Breast epithelium (tissue), 4 donors: ENCODE results near the gene CAMK2D. TPM values are rescaled to one million over a fixed set of nuclear protein-coding genes. Genes with fewer than 3 reads are reported as not detected.

Source experiments
- DNase-seq, 2 donors: peaks; one replicate each; pipeline ENCODE4 v3.0.0-alpha.2; 2019; ENCODE audit warnings: low spot score in 2 of 2
- H3K27ac ChIP-seq, 2 donors: fragments of 200-600 bp; sonication (generic) in 1 of 2; one replicate each; pipeline ENCODE4 v1.5.1; 2016 to 2019; ENCODE audit warnings: mild to moderate bottlenecking in 1 of 2
- H3K27me3 ChIP-seq, 2 donors: fragments of 200-600 bp; sonication (generic) in 1 of 2; one replicate each; pipeline versions ENCODE4 v1.5.1 to v1.6.0; 2017 to 2019; ENCODE audit warnings: control low read depth in 1 of 2, mild to moderate bottlenecking in 1 of 2
- H3K36me3 ChIP-seq: fragments of 200-600 bp; one replicate; pipeline ENCODE4 v1.5.1; 2019
- H3K4me1 ChIP-seq, 2 donors: fragments of 200-600 bp; sonication (generic); one replicate each; pipeline ENCODE4 v1.5.1; 2016 to 2019; ENCODE audit warnings: control low read depth in 1 of 2
- H3K4me3 ChIP-seq, 3 donors: fragments of 200-600 bp; sonication (generic); 1 replicate in 2 of 3; 2 replicates in 1 of 3; pipeline ENCODE4 v1.5.1; 2016 to 2019; ENCODE audit warnings: mild to moderate bottlenecking in 3 of 3, moderate library complexity in 2 of 3
- H3K9me3 ChIP-seq, 2 donors: fragments of 200-600 bp; sonication (generic) in 1 of 2; one replicate each; pipeline ENCODE4 v1.5.1; 2016 to 2019; ENCODE audit warnings: control low read depth in 1 of 2
- POLR2A ChIP-seq: fragments of 450-650 bp; IDR thresholded peaks from one replicate; pipeline ENCODE4 v1.6.1; 2016; ENCODE audit warnings: antibody characterized with exemption, mild to moderate bottlenecking, moderate library complexity
- POLR2AphosphoS5 ChIP-seq, 3 donors: sonication (generic); formaldehyde crosslinking; IDR thresholded peaks; one replicate each; pipeline ENCODE4 v1.6.1; 2017; ENCODE audit warnings: antibody characterized with exemption in 3 of 3
- intact Hi-C: fragments of 100-400 bp; cut with DNase I; formaldehyde crosslinking; loops from one replicate; pipeline ENCODE4 v1.15.1; 2023; ENCODE audit warnings: low total_unique reads
- total RNA-seq, 3 donors: library from RNA; depleted of rRNA; stranded (reverse); fragments of >200 nt; gene quantifications; one replicate each; pipeline ENCODE4 v1.1.0, GENCODE V29; 2016
- TF ChIP-seq, protein P1 (sequence below), 3 donors: fragments of 450-650 bp; IDR thresholded peaks; one replicate each; pipeline ENCODE4 v1.5.1; 2016 to 2017; ENCODE audit warnings: antibody characterized with exemption in 3 of 3, mild to moderate bottlenecking in 3 of 3, moderate library complexity in 3 of 3

CAMK2D gene
- total RNA-seq, 3 donors from 2014 or later, result 47.7 to 62.1 (median 57.7) TPM

DNA sequence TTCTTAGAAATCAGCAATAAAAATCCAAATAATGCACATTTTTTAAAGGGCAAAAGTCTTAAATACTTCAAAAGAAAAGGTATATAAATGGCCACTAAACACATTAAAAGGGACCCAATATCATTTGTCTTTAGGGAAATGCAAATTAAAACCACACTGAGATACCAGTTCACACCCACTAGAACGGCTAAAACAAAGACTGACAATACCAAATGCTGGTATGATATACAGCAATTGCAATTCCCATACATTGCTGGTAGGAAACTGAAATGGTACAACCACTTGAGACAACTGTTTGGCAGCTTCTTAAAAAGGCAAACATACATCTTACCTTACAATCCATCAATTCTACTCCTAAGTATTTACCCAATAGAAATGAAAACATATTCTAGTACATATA lies 33.7 kb downstream of the CAMK2D start:
- TF ChIP-seq POLR2A (no peak), POLR2AphosphoS5 (IDR thresholded peaks at IDR 0.05) (no peak)
- TF ChIP-seq, protein P1, sequence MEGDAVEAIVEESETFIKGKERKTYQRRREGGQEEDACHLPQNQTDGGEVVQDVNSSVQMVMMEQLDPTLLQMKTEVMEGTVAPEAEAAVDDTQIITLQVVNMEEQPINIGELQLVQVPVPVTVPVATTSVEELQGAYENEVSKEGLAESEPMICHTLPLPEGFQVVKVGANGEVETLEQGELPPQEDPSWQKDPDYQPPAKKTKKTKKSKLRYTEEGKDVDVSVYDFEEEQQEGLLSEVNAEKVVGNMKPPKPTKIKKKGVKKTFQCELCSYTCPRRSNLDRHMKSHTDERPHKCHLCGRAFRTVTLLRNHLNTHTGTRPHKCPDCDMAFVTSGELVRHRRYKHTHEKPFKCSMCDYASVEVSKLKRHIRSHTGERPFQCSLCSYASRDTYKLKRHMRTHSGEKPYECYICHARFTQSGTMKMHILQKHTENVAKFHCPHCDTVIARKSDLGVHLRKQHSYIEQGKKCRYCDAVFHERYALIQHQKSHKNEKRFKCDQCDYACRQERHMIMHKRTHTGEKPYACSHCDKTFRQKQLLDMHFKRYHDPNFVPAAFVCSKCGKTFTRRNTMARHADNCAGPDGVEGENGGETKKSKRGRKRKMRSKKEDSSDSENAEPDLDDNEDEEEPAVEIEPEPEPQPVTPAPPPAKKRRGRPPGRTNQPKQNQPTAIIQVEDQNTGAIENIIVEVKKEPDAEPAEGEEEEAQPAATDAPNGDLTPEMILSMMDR (IDR thresholded peaks at IDR 0.05), result no peak

DNA sequence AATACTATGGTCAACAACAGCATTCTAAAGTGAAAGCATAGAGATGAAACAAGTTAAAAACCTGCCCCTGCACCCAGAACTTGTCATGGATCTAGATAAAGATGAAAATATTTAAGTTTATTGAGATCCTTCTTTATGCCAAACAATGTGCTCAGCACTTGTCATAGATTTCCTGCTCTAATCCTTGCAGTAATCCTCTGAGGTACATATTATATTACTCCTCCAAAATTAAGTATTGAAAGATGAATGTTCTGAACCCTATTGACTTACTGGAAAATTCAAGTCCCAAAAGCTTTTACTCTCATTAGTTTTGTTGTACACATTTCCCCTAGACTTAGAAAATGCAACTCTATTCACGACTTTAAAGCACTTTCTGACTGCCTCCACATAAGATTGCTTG lies 35.6 kb downstream of the CAMK2D start:
- Histone ChIP-seq H3K36me3 (no peaks in the 10 kb centered on the region), H3K27ac (no peak overlapping the region), H3K4me1 (no peaks in the 10 kb centered on the region), H3K4me3 (no peak overlapping the region), H3K9me3 (no peaks in the 10 kb centered on the region), H3K27me3 (no peaks in the 10 kb centered on the region)
- DNase-seq, result no peak
- intact Hi-C loops, result no loop called here
- TF ChIP-seq POLR2A (no peak), POLR2AphosphoS5 (IDR thresholded peaks at IDR 0.05) (no peak)
- TF ChIP-seq, protein P1 (IDR thresholded peaks at IDR 0.05), result no peak

More for the DNA sequence above, 33.7 kb downstream of the CAMK2D start:
- Histone ChIP-seq H3K27ac (no peak overlapping the region), H3K36me3 (no peaks in the 10 kb centered on the region), H3K27me3 (no peaks in the 10 kb centered on the region), H3K9me3 (no peaks in the 10 kb centered on the region), H3K4me3 (no peak overlapping the region), H3K4me1 (no peaks in the 10 kb centered on the region)
- intact Hi-C loops, result no loop called here
- DNase-seq, result no peak

DNA sequence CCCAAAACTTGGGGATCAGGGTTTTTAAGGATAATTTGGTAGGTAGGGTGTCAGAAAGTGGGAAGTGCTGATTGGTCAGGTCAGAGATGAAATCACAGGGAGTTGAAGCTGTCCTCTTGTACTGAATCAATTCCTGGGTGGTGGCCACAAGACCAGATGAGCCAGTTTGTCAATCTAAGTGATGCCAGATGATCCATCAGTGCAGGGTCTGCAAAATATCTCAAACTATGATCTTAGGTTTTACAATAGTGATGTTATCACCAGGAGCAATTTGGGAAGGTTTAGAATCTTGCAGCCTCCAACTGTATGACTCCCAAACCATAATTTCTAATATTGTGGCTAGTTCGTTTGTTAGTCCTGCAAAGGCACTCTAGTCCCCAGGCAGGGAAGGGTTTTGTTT lies 43.3 kb downstream of the CAMK2D start:
- no peaks in the 10 kb centered on the region for H3K4me1 ChIP-seq
- no peak overlapping the region for H3K4me3 ChIP-seq
- H3K36me3 ChIP-seq, result no peaks in the 10 kb centered on the region
- no peaks in the 10 kb centered on the region for H3K27me3 ChIP-seq
- TF ChIP-seq POLR2AphosphoS5 (IDR thresholded peaks at IDR 0.05) (no peak), POLR2A (no peak)
- TF ChIP-seq, protein P1 (IDR thresholded peaks at IDR 0.05), result no peak
- H3K9me3 ChIP-seq, result no peaks in the 10 kb centered on the region
- intact Hi-C loops, result no loop called here
- no peak overlapping the region for H3K27ac ChIP-seq
- no peak for DNase-seq

DNA sequence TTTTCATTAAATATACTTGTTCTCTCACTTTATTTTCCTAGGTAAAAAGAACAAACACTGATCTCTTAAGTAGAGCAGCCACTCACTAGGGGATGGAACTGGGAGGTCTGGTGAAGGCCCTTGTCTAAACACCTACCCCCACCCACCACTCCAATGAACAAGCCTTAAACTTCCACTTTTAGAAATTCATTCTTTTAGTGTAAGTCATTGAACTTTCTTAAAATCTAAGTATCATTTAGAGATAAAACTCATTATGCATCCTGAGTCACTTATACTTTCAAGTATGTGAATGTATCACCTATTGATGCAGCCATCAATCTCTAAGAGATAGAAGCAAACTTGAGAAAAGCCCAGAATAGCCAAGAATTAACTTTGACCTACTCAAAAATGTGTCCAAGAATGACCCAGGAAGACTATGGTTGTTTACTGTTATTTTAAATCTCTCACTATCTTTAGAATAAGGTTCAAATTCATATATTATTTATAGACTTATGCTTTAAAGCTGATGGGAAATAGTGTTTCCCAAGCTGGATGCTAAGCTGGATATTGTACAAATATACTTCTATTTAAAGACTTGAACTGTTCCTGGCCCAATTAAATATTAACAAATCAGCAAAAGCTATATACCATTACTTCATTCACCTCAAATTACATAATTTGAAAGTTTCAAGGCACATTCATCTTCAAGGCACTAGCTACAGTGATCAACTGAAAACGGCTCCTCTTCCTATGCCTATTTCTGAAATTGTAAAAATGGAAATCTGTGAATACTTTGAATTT lies 49.5 kb downstream of the CAMK2D start:
- Histone ChIP-seq H3K27ac (no peak overlapping the region), H3K4me1 (no peaks in the 10 kb centered on the region), H3K36me3 (no peaks in the 10 kb centered on the region), H3K9me3 (no peaks in the 10 kb centered on the region), H3K4me3 (no peak overlapping the region), H3K27me3 (no peaks in the 10 kb centered on the region)
- TF ChIP-seq POLR2A (no peak), POLR2AphosphoS5 (IDR thresholded peaks at IDR 0.05) (no peak)
- TF ChIP-seq, protein P1 (IDR thresholded peaks at IDR 0.05), result no peak
- intact Hi-C loops, result no loop called here
- no peak for DNase-seq

DNA sequence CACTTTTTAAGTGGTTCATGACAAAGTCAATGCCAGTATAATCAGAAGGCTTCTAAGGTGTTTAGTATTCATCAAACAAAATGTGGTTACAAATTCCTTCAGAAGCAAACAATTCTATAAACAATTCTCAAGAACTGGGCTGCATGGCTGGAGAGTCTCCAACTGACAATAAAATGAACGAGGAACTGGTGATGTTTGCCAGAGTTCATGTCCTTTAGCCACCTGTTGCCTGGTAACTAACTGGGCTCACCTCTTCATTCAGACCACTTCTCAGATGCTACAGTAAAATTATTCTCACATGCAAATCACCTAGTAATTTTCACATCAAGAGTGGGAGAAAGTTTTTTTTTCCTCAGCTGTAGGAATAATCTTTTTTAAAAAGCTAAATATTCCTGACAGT lies 53.3 kb downstream of the CAMK2D start:
- no peaks in the 10 kb centered on the region for H3K9me3 ChIP-seq
- no peaks in the 10 kb centered on the region for H3K27me3 ChIP-seq
- no peaks in the 10 kb centered on the region for H3K36me3 ChIP-seq
- no peaks in the 10 kb centered on the region for H3K4me1 ChIP-seq
- intact Hi-C loops, result no loop called here
- TF ChIP-seq, protein P1 (IDR thresholded peaks at IDR 0.05), result no peak
- no peak for TF ChIP-seq POLR2A
- no peak for TF ChIP-seq POLR2AphosphoS5 (IDR thresholded peaks at IDR 0.05)
- DNase-seq, result no peak
- H3K4me3 ChIP-seq, result no peak overlapping the region
- H3K27ac ChIP-seq, result no peak overlapping the region
